HepG2 (cell line): Measurements from ENCODE around the gene HEXD. TPM values are rescaled to one million over a fixed set of nuclear protein-coding genes. Genes with fewer than 3 reads are reported as not detected.
A peak's percentile ranks its signal among the peaks of the same experiment; 100 is the strongest.

Experiments
- ARNTL ChIP-seq: sonication (generic); formaldehyde crosslinking; IDR thresholded peaks from 2 replicates; pipeline ENCODE4 v1.4.0; 2020; ENCODE audit warnings: mild to moderate bottlenecking, missing genetic modification reagents
- BRF2 ChIP-seq: sonication (generic); formaldehyde crosslinking; IDR thresholded peaks from 2 replicates; pipeline ENCODE4 v1.8.1; 2022; ENCODE audit warnings: mild to moderate bottlenecking, missing genetic modification reagents
- CEBPZ ChIP-seq: IDR thresholded peaks from 2 replicates; pipeline ENCODE4 v1.6.1; 2012; ENCODE audit warnings: low read length, improper control_type of control experiment
- CHCHD3 ChIP-seq: sonication (generic); formaldehyde crosslinking; IDR thresholded peaks from 2 replicates; pipeline ENCODE4 v1.8.0; 2022; ENCODE audit warnings: mild to moderate bottlenecking, missing genetic modification reagents, moderate library complexity
- EZH2 ChIP-seq: conservative IDR thresholded peaks from 2 replicates; pipeline ENCODE4 v1.6.1; 2012; ENCODE audit warnings: mild to moderate bottlenecking, low read depth, low read length, moderate library complexity
- FLYWCH1 ChIP-seq: sonication (generic); formaldehyde crosslinking; IDR thresholded peaks from 2 replicates; pipeline ENCODE4 v1.8.1; 2023; ENCODE audit warnings: mild to moderate bottlenecking, missing genetic modification reagents
- GMEB2 ChIP-seq: IDR thresholded peaks from 2 replicates; pipeline ENCODE4 v1.6.1; 2016; ENCODE audit warnings: missing biosample characterization, missing genetic modification reagents, low read depth
- KDM5B ChIP-seq: sonication (generic); formaldehyde crosslinking; IDR thresholded peaks from 2 replicates; pipeline ENCODE4 v1.4.0; 2020; ENCODE audit warnings: missing genetic modification reagents, mild to moderate bottlenecking, borderline replicate concordance
- MLLT10 ChIP-seq: sonication (generic); formaldehyde crosslinking; IDR thresholded peaks from 2 replicates; pipeline ENCODE4 v1.4.0; 2020; ENCODE audit warnings: missing genetic modification reagents
- NBN ChIP-seq: fragments of 450-650 bp; conservative IDR thresholded peaks from 2 replicates; pipeline ENCODE4 v1.6.1; 2017
- NFE2L2 ChIP-seq: fragments of 150-350 bp; IDR thresholded peaks from 2 replicates; pipeline ENCODE4 v1.6.1; 2014; ENCODE audit warnings: low read length
- PTBP1 ChIP-seq: fragments of 200-400 bp; formaldehyde crosslinking; IDR thresholded peaks from 2 replicates; pipeline ENCODE4 v1.6.1; 2018; ENCODE audit warnings: low read length, low read depth; ENCODE audit not compliant: poor library complexity, severe bottlenecking
- RBM22 ChIP-seq: fragments of 200-400 bp; formaldehyde crosslinking; optimal IDR thresholded peaks from 2 replicates; pipeline ENCODE3; 2017; ENCODE audit warnings: mild to moderate bottlenecking, low read length, moderate library complexity
- SKI ChIP-seq: fragments of 450-650 bp; IDR thresholded peaks from one replicate; pipeline ENCODE4 v1.6.1; 2018; ENCODE audit warnings: mild to moderate bottlenecking; ENCODE audit not compliant: partially characterized antibody
- U2AF2 ChIP-seq: fragments of 200-400 bp; formaldehyde crosslinking; IDR thresholded peaks from 2 replicates; pipeline ENCODE4 v1.6.1; 2017; ENCODE audit warnings: low read depth, mild to moderate bottlenecking, low read length
- ZFP36 ChIP-seq: fragments of 150-350 bp; IDR thresholded peaks from 2 replicates; pipeline ENCODE4 v1.6.1; 2018; ENCODE audit warnings: borderline replicate concordance, low read length, low read depth; ENCODE audit not compliant: partially characterized antibody
- ZNF510 ChIP-seq: sonication (generic); formaldehyde crosslinking; IDR thresholded peaks from 2 replicates; pipeline ENCODE4 v1.4.0; 2020; ENCODE audit warnings: low read depth, mild to moderate bottlenecking, missing genetic modification reagents
- ZNF546 ChIP-seq: sonication (generic); formaldehyde crosslinking; conservative IDR thresholded peaks from 2 replicates; pipeline ENCODE4 v1.8.1; 2023; ENCODE audit warnings: mild to moderate bottlenecking, missing genetic modification reagents
- ZNF547 ChIP-seq: sonication (generic); formaldehyde crosslinking; IDR thresholded peaks from 2 replicates; pipeline ENCODE4 v1.5.1; 2020; ENCODE audit warnings: mild to moderate bottlenecking, missing genetic modification reagents
- ZNF558 ChIP-seq: sonication (generic); formaldehyde crosslinking; IDR thresholded peaks from 2 replicates; pipeline ENCODE4 v1.9.0; 2022; ENCODE audit warnings: mild to moderate bottlenecking, missing genetic modification reagents, borderline replicate concordance
- ZNF605 ChIP-seq: sonication (generic); formaldehyde crosslinking; IDR thresholded peaks from 2 replicates; pipeline ENCODE4 v1.8.0; 2022; ENCODE audit warnings: mild to moderate bottlenecking, missing genetic modification reagents
- ZNF674 ChIP-seq: sonication (generic); formaldehyde crosslinking; IDR thresholded peaks from 2 replicates; pipeline ENCODE4 v1.5.0; 2020; ENCODE audit warnings: low read depth, mild to moderate bottlenecking, missing genetic modification reagents
- ZNF777 ChIP-seq: sonication (generic); formaldehyde crosslinking; IDR thresholded peaks from 2 replicates; pipeline ENCODE4 v1.4.0; 2020; ENCODE audit warnings: missing genetic modification reagents
- ZNF788 ChIP-seq: sonication (generic); formaldehyde crosslinking; IDR thresholded peaks from 2 replicates; pipeline ENCODE4 v1.5.0; 2020; ENCODE audit warnings: mild to moderate bottlenecking, missing genetic modification reagents, borderline replicate concordance
- ZNF891 ChIP-seq: sonication (generic); formaldehyde crosslinking; IDR thresholded peaks from 2 replicates; pipeline ENCODE4 v1.5.0; 2020; ENCODE audit warnings: mild to moderate bottlenecking, missing genetic modification reagents
- ZSCAN9 ChIP-seq: IDR thresholded peaks from 2 replicates; pipeline ENCODE4 v1.6.1; 2016; ENCODE audit warnings: borderline replicate concordance
- polyA plus RNA-seq, 8 experiments: library from polyadenylated mRNA; depleted of rRNA in 3 of 8; stranded (reverse) in 7 of 8; unstranded in 1 of 8; fragments of >200 nt; fragmentation: Illumina TruSeq in 4 of 8; extraction: Trizol in 4 of 8; gene quantifications; 2 replicates each; pipeline versions ENCODE4 v1.2.1 to v1.2.3, GENCODE V29; 2011 to 2016; ENCODE audit warnings: low read depth in 4 of 8, missing spikeins in 1 of 8, mixed read lengths in 1 of 8; ENCODE audit not compliant: insufficient read depth in 1 of 8
- total RNA-seq, 5 experiments: library from RNA; depleted of rRNA; stranded (reverse); fragments of >200 nt; fragmentation: Illumina TruSeq; extraction: Trizol; gene quantifications; 2 replicates each; pipeline ENCODE4 v1.2.3, GENCODE V29; 2016; ENCODE audit warnings: low read depth in 1 of 5

HEXD gene
- total and polyA plus RNA-seq, 2 of the 13 experiments (the other 11 are each of a cell fraction or from before 2014, with no cell fraction given), result 22.3 to 41.8 TPM

- TF ChIP-seq ZNF674 (CRISPR knock-in tag) (peak; percentile 59; the same call in 1 of the 2 replicates), ZSCAN9 (CRISPR knock-in tag) (0 out of 2 replicates have a peak, but pooled peaks have one; percentile 47), GMEB2 (0 out of 2 replicates have a peak, but pooled peaks have one; percentile 36), CEBPZ (no peak), ZNF891 (CRISPR knock-in tag) (peak; percentile 90), ZNF777 (CRISPR knock-in tag) (0 out of 2 replicates have a peak, but pooled peaks have one; percentile 51), ZNF546 (CRISPR knock-in tag) (0 out of 2 replicates have a peak, but pooled peaks have one; percentile 75), FLYWCH1 (CRISPR knock-in tag) (no peak), CHCHD3 (CRISPR knock-in tag) (no peak), ZNF510 (no peak), MLLT10 (no peak), ZNF605 (CRISPR knock-in tag) (peak; percentile 54; the same call in 1 of the 2 replicates), KDM5B (CRISPR knock-in tag) (peak; percentile 92; the same call in 1 of the 2 replicates), ZNF788 (CRISPR knock-in tag) (peak; percentile 79; the same call in 1 of the 2 replicates), ZFP36 (no peak), NBN (no peak), ZNF558 (peak; percentile 70; the same call in 1 of the 2 replicates), EZH2 (no peak), ARNTL (CRISPR knock-in tag) (peak; percentile 56; the same call in 1 of the 2 replicates), ZNF547 (peak; percentile 96), BRF2 (CRISPR knock-in tag) (peak; percentile 95), SKI (peak; percentile 47), U2AF2 (no peak), NFE2L2 (no peak), PTBP1 (no peak), RBM22 (no peak)
Observed at GRCh38 chr17:82450357-82451106, 32.4 kb downstream of the HEXD start, which contains the start of gene CYBC1 (continued).
